Measurements from ENCODE around the gene TNNT3. TPM values are rescaled to one million over a fixed set of nuclear protein-coding genes. Genes with fewer than 3 reads are reported as not detected.

The TNNT3 gene
- total and polyA plus RNA-seq, 2 of the 4 experiments (the other 2 are of a cell fraction), result not detected

- Histone ChIP-seq H4K91ac (ENCODE audit: insufficient read depth, low read depth, low read length) (no peak overlapping the region), H3K36me3 (ENCODE audit: control insufficient read depth, insufficient read depth, low read length) (no peaks in the 10 kb centered on the region), H3K79me1 (ENCODE audit: low read depth in 1 of 2, low read length in 2 of 2) (no peaks in the 10 kb centered on the region), H3K9ac (ENCODE audit: low read depth, low read length) (no peak overlapping the region), H3K9me1 (ENCODE audit: insufficient read depth, low read length) (no peaks in the 10 kb centered on the region), H2BK120ac (ENCODE audit: low read depth, low read length) (no peak overlapping the region), H2AFZ (replicated peaks; ENCODE audit: low read length, poor library complexity) (no peak overlapping the region), H2BK20ac (ENCODE audit: low read depth, low read length) (no peak overlapping the region), H4K5ac (ENCODE audit: low read depth, low read length) (no peak overlapping the region), H3K27me3 (ENCODE audit: control insufficient read depth, insufficient read depth, low read length) (peaks cover 13% of the 10 kb centered on the region; the same call in 1 of the 2 replicates), H3K18ac (ENCODE audit: low read depth, low read length) (no peak overlapping the region), H3K9me3 (ENCODE audit: control insufficient read depth, insufficient read depth, low read length) (no peaks in the 10 kb centered on the region), H4K20me1 (ENCODE audit: insufficient read depth, low read length) (no peaks in the 10 kb centered on the region), H3K4me3 (ENCODE audit: insufficient read depth, low read depth, low read length) (no peak overlapping the region), H3K56ac (ENCODE audit: extremely low read depth, insufficient read depth, low read length) (no peak overlapping the region), H4K8ac (ENCODE audit: low read depth in 2 of 2, low read length in 2 of 2) (no peak overlapping the region), H2AK5ac (ENCODE audit: low read depth, low read length) (no peak overlapping the region), H3K4ac (ENCODE audit: low read depth, low read length) (no peak overlapping the region), H3K14ac (replicated peaks; ENCODE audit: low read depth, low read length) (no peak overlapping the region), H3K4me1 (ENCODE audit: control insufficient read depth, insufficient read depth, low read length) (no peaks in the 10 kb centered on the region), H2BK5ac (ENCODE audit: low read depth, low read length, poor library complexity, severe bottlenecking) (no peak overlapping the region), H2AK9ac (replicated peaks; ENCODE audit: low read depth, low read length, poor library complexity) (no peak overlapping the region), H3K4me2 (ENCODE audit: low read depth, low read length) (no peak overlapping the region), H2BK15ac (ENCODE audit: low read depth, low read length) (no peak overlapping the region), H3K27ac (ENCODE audit: insufficient read depth, low read length) (no peak overlapping the region), H3K23ac (ENCODE audit: low read depth, low read length) (no peak overlapping the region)
- 79% methylated on average over 2 of the region's 20 CpGs; no CpG with 5 or more reads in 1 of the 2 experiments for WGBS, 2 experiments (ENCODE audit: extremely low coverage in 2 of 2, insufficient read length in 1 of 2)
- POLR2A ChIA-PET (ENCODE audit: unreplicated experiment), result no interaction called here
- dilution Hi-C loops (cut with HindIII; ENCODE audit: low sequenced_read_pairs, unreplicated experiment) (no loop called here), intact Hi-C loops (cut with micrococcal nuclease) (no loop called here), in situ Hi-C loops (cut with MboI; ENCODE audit: low sequenced_read_pairs) (no loop called here)
- CTCF ChIA-PET, result no interaction called here
- no peak for DNase-seq
- TF ChIP-seq RFX5 (IDR thresholded peaks at IDR 0.05; ENCODE audit: low read depth, low read length) (no peak), USF2 (IDR thresholded peaks at IDR 0.05; ENCODE audit: low read depth, low read length) (no peak), FOS (IDR thresholded peaks at IDR 0.05; ENCODE audit: low read depth, low read length) (no peak), MAFK (IDR thresholded peaks at IDR 0.05; ENCODE audit: low read depth, low read length) (no peak), RAD21 (IDR thresholded peaks at IDR 0.05; ENCODE audit: low read length) (no peak)
- no TSS peak for BruUV-seq (replicated peaks)
- ATAC-seq (ENCODE audit: low read depth), result no peak
These were observed 8.5 kb downstream of the TNNT3 start for GRCh38 chr11:1927848-1928469.

Measured in IMR-90 (cell line).